Chondrocyte (in vitro differentiated cells): Measurements from ENCODE around the gene LRP3. TPM values are rescaled to one million over a fixed set of nuclear protein-coding genes. Genes with fewer than 3 reads are reported as not detected.

Source experiments
- DNase-seq: peaks from one replicate; pipeline ENCODE4 v3.0.0; 2021; ENCODE audit warnings: mixed read lengths, low spot score
- H3K27ac Mint-ChIP-seq: one replicate; pipeline ENCODE4 v1.8.0; 2021; ENCODE audit warnings: mild to moderate bottlenecking, moderate library complexity, mixed read lengths; ENCODE audit not compliant: unreplicated experiment
- H3K27me3 Mint-ChIP-seq: 2 replicates; pipeline ENCODE4 v1.8.0; 2021; ENCODE audit warnings: low read depth, mixed read lengths
- H3K36me3 Mint-ChIP-seq: 2 replicates; pipeline ENCODE4 v1.8.0; 2021; ENCODE audit warnings: low read depth, mixed read lengths
- H3K4me1 Mint-ChIP-seq: 2 replicates; pipeline ENCODE4 v1.8.0; 2021; ENCODE audit warnings: low read depth, mild to moderate bottlenecking, mixed read lengths
- H3K4me3 Mint-ChIP-seq: one replicate; pipeline ENCODE4 v1.8.0; 2021; ENCODE audit warnings: mild to moderate bottlenecking, moderate library complexity, mixed read lengths; ENCODE audit not compliant: unreplicated experiment
- H3K9me3 Mint-ChIP-seq: 2 replicates; pipeline ENCODE4 v1.8.0; 2021; ENCODE audit warnings: low read depth, mixed read lengths
- CTCF ChIP-seq: fragments of 200-600 bp; sonication (generic); IDR thresholded peaks from 2 replicates; pipeline ENCODE4 v1.5.0; 2021; ENCODE audit warnings: antibody characterized with exemption, mild to moderate bottlenecking, moderate library complexity
- long read RNA-seq: library from polyadenylated mRNA; stranded (forward); transcript quantifications from one replicate; pipeline ENCODE4 v2.0.0, GENCODE V29; 2021
- total RNA-seq: library from RNA; stranded (reverse); gene quantifications from 3 replicates; pipeline ENCODE4 v1.2.1, GENCODE V29; 2021

LRP3 gene, protein sequence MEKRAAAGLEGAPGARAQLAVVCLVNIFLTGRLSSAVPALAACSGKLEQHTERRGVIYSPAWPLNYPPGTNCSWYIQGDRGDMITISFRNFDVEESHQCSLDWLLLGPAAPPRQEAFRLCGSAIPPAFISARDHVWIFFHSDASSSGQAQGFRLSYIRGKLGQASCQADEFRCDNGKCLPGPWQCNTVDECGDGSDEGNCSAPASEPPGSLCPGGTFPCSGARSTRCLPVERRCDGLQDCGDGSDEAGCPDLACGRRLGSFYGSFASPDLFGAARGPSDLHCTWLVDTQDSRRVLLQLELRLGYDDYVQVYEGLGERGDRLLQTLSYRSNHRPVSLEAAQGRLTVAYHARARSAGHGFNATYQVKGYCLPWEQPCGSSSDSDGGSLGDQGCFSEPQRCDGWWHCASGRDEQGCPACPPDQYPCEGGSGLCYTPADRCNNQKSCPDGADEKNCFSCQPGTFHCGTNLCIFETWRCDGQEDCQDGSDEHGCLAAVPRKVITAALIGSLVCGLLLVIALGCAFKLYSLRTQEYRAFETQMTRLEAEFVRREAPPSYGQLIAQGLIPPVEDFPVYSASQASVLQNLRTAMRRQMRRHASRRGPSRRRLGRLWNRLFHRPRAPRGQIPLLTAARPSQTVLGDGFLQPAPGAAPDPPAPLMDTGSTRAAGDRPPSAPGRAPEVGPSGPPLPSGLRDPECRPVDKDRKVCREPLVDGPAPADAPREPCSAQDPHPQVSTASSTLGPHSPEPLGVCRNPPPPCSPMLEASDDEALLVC
- total RNA-seq = 31.2 to 36.4 TPM (median 33.2 TPM) in 3 replicates
- long read RNA-seq, transcript LRP3-201 (7 exons, 3,807 nt) = major isoform, 98 of 132 reads
- long read RNA-seq, partial matches to known transcripts = 4 of 132 reads
- long read RNA-seq, other reads (novel, unspliced or antisense) = 26 of 132 reads

DNA sequence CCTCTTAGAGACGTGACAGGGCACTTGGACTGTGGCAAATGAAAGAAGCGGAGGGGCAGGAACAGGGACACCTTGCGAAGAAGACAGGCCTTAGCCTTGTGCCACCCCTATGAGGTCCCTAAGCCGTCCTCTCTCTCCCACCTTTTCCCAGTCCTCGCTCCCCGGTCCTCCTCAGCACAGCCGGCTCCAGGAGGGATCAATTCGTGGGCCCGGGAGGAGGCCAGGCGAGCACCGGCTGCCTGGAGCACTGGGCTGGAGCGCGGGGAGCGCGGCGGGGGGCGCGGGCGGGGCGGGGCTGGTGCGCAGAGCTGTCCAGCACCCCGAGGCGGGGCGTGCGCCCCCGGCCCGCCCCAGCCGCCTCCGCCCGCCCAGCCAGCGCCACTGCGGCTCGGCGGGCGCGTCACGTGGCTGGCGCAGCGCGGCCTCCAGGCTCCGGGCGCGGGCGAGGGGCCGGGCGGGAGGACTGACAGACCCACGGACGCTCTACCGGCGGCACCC is at the start of gene LRP3:
Gene LRP3 (plus strand): TSS at position 466 of the 498 bp plus-strand sequence. CDS start 456 bp downstream, outside the sequence.
- no peaks in the 10 kb centered on the region for H3K36me3 Mint-ChIP-seq
- peak; percentile 61 for DNase-seq
- H3K9me3 Mint-ChIP-seq = no peaks in the 10 kb centered on the region
- H3K4me3 Mint-ChIP-seq = peak within 1 kb of the TSS; percentile 80
- H3K27me3 Mint-ChIP-seq = peaks cover 9% of the 10 kb centered on the region
- H3K27ac Mint-ChIP-seq = peak within 1 kb of the TSS; percentile 41
- no peak for TF ChIP-seq CTCF
- peaks cover 8% of the 10 kb centered on the region for H3K4me1 Mint-ChIP-seq

- Mint-ChIP-seq H3K27me3 (no peaks in the 10 kb centered on the region), H3K9me3 (no peaks in the 10 kb centered on the region), H3K4me1 (peaks cover 4% of the 10 kb centered on the region), H3K36me3 (no peaks in the 10 kb centered on the region), H3K27ac (no peak overlapping the region), H3K4me3 (no peak overlapping the region)
- TF ChIP-seq CTCF = no peak
- no peak for DNase-seq
Observed at GRCh38 chr19:33146209-33146608, 47.9 kb upstream of the LRP3 start.

DNA sequence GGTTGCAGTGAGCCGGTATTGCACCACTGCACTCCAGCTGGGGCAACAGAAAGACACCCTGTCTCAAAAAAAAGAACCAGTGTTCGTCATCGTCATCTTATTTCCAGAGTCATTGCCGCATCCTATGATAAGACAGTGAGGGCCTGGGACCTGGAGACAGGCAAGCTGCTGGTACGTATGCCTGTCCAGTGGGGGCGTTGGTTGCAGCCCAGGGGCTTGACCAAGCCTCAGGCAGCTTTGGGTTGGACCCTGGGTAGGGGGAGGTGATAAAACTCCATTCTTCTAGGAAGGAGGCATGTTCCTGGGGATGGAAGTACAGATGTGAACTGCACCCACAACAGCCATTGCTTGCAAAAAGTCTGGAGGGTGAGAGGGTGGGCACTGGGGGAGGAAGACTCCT is 46.6 kb upstream of the LRP3 start:
- no peak for TF ChIP-seq CTCF
- H3K4me3 Mint-ChIP-seq = no peak overlapping the region

DNA sequence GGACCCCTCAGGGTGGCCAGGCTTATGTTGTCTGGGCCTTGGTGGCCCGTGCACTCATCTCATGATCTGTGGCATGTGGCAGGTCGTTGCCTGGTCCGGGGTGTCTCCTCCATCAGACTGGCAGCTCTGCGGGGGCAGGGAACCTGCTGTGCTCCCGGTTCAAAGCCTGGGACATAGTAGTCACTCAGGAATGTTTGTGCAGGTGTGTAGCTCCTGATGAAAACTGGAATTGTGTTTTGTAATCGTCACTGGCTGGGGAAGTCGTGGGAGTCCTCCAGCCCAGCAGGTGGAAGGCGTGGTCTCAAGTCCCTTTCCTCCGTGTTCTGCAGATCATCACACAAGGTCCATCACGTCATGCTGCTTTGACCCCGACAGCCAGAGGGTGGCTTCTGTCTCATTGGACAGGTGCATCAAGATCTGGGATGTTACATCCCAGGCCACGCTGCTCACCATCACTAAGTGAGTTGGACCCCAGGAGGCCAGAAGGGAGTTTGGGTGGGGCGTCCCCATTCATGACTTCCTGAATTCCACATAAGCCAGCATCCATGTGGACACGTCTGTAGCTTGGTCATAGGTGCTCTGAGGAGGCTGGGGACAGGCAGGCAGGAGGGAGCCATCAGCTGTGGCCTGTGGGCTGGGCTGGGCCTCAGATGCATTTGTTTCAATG is 43.1 kb upstream of the LRP3 start:
- H3K4me1 Mint-ChIP-seq = no peaks in the 10 kb centered on the region
- no peak for DNase-seq
- H3K36me3 Mint-ChIP-seq = peaks cover 2% of the 10 kb centered on the region
- TF ChIP-seq CTCF = no peak
- H3K4me3 Mint-ChIP-seq = no peak overlapping the region
- no peak overlapping the region for H3K27ac Mint-ChIP-seq
- H3K27me3 Mint-ChIP-seq = peaks cover 1% of the 10 kb centered on the region
- H3K9me3 Mint-ChIP-seq = no peaks in the 10 kb centered on the region

More for the DNA sequence above, 46.6 kb upstream of the LRP3 start:
- H3K4me1 Mint-ChIP-seq = peaks cover 4% of the 10 kb centered on the region
- no peak overlapping the region for H3K27ac Mint-ChIP-seq
- H3K36me3 Mint-ChIP-seq = no peaks in the 10 kb centered on the region
- no peaks in the 10 kb centered on the region for H3K27me3 Mint-ChIP-seq
- H3K9me3 Mint-ChIP-seq = no peaks in the 10 kb centered on the region
- DNase-seq = no peak
